Myocyte (in vitro differentiated cells): ENCODE data around the gene HOXA3. TPM values are rescaled to one million over a fixed set of nuclear protein-coding genes. Genes with fewer than 3 reads are reported as not detected.
A peak's percentile ranks its signal among the peaks of the same experiment; 100 is the strongest.

Source experiments
- DNase-seq: peaks from one replicate; pipeline ENCODE4 v3.0.0-alpha.2; 2012; ENCODE audit warnings: low read depth
- total RNA-seq: library from RNA; depleted of rRNA; stranded (reverse); fragments of >200 nt; gene quantifications from 2 replicates; pipeline ENCODE4 v1.2.3, GENCODE V29; 2014

The HOXA3 gene
- total RNA-seq, 1 donor from 2014 or later = 4.4 TPM

DNA sequence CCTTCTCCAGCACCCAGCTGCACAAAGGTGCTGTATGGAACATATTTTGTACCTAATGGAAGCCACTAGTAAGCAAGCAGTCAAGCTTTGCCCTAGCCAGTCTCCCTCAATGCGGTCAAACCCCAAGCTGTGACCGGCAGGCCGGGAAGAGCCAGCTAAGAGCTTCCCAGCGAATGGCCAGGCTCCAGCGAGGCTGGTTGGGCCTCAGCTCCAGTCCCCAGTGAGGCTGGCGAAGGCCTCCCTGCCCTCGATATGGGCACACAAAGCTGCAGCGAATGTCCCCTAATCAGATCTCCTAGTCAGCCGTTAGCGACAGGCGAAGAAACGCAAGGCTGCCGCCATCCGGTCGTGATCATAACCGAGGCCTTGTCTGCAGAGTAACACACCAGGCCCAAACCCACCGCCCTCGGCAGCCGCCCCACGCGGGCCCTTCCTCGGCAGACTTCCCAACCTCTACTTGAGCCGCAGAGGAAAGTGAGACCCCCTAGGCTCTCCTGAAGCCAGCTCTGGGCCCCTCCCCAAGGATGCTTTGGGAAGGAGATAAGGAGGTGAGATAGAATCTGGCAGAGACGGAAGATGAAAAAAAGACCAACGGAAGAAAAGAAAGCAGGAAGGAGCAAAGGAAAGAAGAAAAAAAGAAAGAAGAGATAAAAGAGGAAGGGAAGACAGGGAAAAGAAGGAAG is 16.0 kb upstream of the HOXA3 start:
- no peak for DNase-seq

DNA sequence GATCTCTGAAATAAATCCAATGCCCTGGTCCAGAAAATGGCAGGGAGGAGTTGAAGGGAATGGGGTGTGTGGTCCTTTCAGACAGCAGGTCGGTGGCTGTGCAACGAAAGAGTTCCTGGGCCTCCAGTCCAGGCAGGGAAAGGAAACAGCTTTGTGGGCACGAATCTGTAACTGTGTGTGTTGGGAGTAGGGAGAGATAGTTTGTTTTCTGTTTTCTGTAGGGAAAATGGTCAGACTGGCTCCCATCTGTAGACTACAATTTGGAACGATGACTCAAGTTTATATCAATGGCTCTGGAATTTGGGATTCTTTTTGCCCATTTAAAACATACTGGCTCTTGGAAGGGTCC is 15.5 kb upstream of the HOXA3 start:
- no peak for DNase-seq

DNA sequence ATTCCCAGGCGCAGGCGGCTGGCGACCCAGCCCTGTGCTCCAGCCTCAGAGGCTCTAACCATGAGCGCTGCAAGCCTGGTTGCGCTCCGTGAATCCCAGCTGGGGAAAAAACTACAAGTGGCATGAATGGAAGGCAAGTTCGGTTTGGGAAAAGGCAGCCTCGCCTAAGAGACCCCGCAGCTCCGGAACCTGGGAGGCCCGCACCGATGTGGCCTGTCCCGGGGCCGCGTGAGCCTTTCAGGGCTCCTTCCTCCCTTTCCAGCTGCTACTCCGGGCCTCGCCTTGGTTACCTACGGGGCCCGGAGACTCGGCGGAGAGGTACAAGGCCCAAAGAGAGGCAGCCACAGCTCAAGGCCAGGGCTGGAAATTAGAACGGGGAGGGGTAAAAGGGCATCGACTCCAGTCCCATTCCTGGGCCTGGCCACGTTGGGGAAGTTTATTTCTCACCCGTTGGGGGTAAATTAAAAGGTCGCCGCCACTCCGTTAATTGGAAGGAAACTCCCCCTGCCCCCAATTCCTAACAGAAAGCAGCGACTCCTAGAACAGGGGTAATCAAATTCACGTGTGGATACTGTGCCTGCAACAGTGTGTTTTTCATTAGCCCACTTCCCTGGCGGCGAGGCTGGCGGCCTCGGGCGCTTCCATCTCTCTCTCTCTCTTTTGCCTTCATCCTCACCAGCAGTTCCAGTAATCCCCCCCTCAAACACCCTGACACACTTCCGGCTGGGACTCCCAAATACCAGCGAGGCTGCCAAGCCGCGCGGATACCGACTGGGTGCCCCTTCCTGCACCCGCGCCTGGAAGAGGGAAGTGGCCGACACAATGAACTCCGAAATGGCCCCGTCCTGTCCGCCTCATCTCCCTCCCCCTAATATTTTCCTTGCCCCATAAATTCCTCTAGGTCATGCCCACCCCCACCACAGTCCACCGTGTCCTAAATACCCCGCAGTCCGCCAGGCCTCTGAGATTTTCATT is 14.4 kb upstream of the HOXA3 start:
- no peak for DNase-seq

DNA sequence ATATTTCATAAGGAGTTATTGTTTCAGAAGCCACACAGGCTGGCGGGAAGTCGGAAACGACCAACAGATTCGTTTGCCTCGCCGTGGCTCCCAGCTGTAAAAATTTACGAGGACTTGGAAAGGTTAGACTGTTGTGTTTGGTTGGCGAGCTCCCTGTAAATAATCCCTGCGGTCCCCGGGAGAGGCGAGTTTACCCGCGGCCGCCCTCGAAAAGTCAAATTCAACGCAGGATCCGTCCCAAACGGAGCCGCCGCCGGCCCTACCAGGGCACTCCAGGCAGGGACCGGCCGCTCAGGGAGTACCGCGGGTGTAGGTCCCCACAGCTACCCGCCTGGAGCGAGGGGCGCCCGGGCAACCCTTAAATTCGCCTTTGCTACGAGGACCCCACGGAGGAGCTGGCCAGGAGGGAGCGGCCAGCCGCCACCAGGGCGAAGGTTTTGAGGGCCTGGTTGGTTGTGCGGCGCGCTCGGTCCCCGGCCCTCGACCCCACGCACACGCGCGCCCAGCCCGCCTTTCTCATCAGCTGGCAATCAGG is 13.7 kb upstream of the HOXA3 start:
- DNase-seq = no peak

DNA sequence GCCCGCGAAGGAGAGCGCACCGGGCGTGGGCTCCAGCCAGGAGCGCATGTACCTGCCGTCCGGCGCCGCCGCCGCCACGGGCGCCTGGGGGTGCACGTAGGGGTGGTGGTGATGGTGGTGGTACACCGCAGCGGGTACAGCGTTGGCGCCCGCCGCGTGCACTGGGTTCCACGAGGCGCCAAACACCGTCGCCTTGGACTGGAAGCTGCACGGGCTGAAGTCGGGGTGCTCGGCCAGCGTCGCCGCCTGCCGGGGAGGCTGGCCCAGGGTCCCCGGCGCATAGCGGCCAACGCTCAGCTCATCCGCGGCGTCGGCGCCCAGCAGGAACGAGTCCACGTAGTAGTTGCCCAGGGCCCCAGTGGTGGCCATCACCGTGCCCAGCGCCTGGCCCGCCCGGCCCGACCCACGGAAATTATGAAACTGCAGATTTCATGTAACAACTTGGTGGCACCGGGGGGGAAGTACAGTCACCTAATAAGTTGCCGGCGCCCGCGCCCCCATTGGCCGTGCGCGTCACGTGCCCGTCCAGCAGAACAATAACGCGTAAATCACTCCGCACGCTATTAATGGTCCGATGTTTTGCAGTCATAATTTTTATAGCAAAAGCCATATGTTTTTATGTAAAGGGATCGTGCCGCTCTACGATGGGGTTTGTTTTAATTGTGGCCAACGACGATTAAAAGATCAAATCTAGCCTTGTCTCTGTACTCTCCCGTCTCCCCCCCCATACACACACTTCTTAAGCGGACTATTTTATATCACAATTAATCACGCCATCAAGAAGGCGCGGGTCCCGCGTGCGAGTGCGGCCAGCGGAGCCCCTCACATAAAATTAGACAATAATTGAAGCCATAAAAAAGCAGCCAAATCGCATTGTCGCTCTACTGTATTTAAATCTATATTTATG is 13.0 kb upstream of the HOXA3 start, which contains the start of gene HOXA9:
HOXA9 (minus strand) TSS at position 449 of the 907 bp plus-strand sequence; CDS start at position 369, 80 bp downstream.
- DNase-seq = peak; percentile 91

DNA sequence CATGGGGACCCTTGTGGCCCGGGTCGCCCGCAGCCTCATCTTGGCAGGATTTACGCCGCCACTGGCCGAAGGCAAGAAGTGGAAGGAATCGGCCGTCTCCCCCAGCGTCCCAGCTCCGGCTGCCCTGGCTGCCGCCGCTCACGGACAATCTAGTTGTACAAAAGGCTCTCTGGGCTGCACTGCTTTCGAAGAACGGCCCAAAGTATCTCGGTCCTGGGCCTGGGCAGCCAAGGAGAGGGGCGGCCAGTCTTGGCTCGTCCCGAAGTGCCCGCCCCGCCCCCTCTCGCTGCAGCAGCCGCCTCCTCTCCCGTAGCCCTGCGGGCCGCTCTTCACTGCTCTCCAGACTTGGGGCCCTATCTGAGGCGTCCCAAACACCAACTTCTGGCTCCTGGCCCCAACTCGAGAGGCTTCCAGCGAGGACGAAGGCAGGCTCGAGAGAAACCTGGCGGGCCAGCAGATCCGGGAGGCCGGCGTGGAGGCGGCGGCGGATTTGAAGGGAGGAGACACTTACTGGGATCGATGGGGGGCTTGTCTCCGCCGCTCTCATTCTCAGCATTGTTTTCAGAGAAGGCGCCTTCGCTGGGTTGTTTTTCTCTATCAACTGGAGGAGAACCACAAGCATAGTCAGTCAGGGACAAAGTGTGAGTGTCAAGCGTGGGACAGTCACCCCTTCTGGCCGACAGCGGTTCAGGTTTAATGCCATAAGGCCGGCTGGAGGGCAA is 12.1 kb upstream of the HOXA3 start:
- DNase-seq = no peak

DNA sequence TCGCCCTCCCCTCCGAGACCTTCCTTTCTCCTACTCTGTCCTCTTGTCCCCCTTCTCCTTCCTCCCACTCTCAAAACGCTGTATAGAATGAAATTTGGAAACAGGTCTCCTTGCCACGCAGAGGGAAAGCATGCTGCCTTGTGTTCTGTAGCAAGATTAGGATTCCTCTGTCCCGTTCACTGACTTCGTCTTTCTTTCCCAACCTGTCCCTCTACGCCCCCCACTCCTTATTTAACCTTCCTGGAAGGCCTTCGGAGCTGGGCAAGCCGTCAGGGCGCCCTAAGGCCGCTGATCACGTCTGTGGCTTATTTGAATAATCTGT is 11.6 kb upstream of the HOXA3 start:
- no peak for DNase-seq

DNA sequence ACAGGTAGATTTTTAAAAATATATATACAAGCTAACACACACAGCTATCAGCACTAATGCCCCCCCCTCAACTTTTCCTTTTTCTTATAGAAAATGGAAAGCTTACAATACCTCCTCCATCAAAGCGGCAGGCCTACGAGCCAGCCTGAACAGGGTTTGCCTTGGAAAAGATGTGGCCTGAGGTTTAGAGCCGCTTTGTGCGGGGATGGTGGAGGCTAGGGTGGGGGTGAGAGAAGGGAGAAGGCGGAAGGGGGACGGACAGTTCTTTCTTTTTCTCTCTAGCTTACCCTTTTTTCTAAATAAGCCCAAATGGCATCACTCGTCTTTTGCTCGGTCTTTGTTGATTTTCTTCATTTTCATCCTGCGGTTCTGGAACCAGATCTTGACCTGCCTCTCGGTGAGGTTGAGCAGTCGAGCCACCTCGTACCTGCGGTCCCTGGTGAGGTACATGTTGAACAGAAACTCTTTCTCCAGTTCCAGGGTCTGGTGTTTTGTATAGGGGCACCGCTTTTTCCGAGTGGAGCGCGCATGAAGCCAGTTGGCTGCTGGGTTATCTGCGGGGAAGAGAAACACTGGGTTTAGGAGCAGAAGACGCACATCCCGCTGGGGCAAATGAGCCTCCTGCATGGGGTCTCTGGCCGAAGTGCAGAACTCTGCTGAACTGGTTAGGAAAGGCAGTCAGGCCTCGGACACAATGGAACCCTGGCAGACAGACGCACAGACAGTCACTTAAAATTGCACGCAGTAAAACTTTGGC is 11.1 kb upstream of the HOXA3 start:
- DNase-seq = no peak

DNA sequence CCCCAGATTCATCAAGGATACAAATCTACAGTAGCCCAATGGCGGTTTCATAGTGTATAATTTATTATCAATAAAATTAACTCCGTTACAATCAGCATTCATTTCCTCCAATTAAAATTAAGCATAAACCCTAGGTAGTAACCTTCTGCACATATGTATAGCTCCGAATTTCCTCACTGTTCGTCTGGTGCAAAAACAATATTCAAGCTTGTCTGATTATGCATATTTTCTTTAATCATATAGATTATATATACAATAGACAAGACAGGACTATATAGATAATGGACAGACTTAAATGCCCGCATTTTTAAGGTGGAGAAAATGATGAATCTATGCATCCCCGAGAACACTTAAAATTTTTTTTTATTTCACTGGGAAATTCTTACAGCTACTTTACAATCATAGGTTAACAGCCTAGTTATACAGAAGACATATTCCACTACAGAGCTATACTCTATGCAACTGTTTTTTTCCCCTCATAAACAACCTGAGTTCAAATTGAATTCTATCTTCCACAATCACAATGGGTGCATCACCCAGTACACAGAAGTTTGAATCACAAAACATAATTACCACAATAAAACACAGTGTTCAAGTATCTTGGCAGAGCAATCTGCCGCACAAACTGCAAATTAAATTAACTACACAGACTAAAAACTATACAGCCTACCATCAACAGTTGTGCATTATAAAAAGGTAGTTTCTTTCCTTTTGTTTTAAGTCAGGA is 10.3 kb upstream of the HOXA3 start:
- no peak for DNase-seq

DNA sequence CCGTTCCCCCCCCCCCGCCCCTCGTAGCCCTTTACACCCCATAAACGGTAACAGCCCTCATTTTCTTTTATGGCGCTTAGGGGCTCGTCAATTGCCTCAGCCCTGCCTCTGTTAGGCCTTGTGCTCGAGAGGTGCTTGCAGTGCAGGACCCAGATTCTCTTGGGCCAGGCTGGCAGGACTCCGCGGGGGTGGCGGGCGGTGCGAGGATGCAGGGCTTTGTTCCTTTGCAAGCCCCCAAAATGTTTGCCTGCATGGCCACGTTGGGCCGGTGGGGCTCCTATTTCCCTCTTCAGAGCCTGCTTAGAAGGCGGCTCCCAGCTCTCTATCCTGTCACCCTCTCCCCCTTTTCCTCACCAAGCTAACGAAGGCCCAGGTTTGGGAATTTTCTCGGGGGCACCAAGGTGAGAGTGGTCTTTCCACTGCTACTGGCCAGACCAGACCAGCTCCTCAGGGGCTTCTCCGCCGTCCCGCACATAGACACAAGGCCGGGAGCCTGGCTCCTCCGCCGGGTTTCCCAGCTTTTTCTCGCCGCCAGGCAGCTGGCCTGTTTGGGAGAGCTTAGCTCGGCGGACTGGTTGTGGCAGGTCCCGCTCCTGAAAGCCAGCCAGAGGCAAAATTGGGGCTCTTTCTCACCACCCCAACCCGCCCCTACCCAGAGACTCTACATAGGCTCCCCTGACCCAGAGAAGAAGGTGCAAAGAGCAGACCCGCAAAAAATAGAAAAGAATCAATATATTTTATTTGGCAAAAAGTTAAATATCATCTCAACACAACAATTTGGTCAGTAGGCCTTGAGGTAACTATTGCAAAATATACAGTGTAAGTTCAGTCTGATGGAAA is 9.6 kb upstream of the HOXA3 start:
- no peak for DNase-seq

DNA sequence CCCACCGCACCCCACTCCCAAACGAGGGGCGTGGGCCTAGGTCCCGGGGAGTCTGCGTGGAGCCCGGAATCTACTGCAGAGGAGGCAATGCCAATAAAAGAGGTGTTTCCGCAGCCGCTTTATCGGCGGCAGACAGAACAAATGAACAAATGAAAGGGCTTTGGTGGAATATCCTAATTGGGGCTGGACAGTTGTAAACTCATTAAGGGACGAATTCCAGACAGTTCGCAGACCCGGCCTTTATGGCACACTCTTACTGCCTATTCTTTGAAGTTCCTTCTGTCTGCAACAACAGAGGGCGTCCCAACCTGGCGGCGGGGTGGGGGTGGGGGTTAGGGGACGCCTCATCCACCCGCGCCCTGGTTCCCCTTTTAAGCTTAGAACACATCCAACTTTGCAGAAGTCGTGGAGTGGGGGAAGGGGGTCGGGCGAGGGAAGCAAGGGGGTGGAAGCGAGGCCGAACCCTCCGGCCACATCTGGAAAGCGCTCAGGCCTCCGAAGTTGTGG is 8.9 kb upstream of the HOXA3 start:
- no peak for DNase-seq

DNA sequence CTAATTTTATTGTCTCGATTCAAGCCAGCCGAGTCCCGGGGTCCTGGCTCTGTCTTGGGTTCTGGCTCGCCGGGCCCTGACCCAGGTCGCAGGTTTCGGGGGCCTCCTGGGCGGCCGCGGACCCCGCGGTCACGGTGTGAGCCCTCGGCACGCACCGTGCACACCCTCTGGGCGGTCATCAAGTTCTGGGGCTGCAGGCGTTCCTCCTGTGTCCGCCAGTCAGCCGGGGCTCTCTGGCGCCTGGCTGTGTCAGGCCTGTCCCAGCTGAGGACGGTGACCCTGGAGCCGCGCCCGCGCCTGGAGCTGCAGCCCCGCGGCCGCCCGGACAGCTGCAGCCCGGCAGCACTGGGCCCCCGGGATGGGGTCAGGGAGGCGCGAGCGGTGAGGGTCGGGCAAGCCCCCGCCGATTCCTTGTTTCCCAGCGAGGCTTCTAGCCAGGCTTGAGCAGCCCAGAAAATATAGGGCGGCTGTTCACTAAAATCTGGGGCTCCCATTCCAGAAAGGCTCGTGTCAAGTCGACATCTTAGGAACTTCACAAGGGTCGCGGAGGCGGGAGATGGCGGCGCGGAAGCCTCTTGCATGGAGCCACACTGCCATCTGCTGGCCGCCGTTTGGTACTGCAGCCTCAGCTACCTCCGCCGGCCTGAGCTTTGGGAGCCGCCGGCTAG is 8.3 kb upstream of the HOXA3 start:
- peak; percentile 92 for DNase-seq

DNA sequence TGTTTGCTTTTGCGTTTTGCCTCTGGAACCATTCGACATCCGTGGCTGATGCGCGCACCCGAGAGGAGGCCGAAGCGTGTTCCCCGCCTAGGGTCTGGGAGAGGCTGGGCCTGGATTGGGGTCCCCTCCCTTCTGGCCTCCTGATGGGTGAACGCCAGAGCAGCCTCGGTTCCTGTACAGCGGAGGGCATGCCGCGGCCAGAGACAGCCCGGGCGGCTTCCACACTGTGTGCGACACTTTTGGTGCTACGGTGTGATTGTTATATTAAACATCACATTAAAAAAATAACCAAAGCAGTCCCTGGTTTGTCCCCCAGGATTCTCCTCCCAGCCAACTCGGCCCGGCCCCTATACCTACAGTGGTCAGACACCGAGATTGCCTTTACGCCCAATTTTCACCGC is 7.8 kb upstream of the HOXA3 start:
- DNase-seq = no peak

DNA sequence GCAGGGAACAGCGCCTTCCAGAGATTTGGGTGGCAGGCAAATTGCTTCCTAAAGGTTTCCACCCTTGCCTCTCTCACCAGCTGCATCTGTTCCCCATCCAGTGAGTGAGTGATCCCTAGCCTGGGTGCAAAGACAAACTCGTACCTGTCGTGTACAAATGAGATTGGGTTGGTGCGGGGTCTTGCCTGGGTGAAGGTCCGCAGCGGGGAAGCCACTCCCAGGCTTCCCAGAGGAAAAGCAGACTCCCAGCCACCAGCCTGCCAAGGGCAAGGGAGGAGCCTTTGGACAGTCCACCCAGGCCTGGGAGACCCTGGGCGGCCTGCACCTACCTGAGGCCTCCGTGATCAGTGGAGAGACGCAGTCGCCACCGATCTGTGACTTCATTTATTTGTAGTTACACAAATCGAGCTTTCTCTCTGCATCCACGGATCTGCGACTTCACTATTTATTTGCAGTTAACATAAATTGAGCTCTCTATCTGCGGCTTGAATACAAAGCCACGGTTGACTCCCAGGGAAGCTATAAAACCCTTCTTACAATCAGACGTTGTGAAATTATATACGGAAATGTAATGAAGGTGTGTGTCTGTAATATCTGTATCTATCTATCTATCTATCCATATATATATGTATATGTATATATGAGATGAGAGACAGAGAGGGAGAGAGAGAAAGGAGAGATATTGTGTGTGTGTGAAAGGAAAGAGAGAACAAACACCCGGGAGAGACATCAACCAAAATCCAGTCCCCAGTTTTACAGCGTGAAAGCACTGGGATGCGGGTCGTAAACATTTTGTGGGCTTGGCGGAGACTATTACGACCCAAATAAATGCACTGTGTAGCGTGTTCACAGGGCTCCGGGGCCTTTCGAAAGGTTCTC is 7.1 kb upstream of the HOXA3 start:
- DNase-seq = no peak

DNA sequence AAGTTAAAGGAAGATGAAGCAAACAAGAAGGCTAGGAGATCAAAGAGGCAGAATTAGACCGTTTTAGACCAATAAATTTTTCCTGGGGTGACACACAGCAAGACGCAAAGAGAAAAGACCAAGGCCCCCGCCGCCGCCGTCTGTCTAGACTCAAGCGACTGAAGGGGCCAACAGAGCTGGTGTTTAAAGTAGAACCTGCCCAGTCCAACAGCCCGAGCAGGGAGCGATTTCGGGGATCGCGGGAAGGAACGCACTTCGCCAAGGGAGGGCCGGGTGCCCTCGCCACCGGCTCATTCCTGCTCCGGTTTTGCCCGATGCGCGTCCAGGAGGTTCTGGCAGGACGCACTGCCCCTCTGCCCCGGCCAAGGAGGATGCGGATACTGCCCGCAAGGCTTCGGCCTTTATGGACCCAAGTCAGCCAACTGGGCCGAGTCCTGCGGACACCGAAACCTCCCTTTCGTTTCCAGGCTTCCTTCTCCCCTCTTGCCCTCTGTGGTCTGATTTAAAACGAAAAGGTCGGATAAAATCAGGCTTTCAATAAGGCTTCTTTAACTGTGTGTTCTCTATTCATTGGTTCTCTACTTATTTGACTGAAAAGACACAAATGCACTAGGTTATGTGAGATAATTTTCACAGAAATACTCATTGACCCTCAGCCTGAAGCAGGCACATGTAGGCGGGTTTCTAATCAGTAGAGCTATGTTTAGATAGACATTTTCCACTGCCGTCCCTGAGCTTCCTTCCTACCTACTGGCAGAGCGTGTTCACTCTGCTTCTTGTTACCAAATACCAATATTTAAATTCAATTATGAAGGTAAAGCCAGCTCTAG is 6.3 kb upstream of the HOXA3 start:
- no peak for DNase-seq
